ENCODE data around the gene RMDN2. TPM values are rescaled to one million over a fixed set of nuclear protein-coding genes. Genes with fewer than 3 reads are reported as not detected.

Gene RMDN2
- total RNA-seq, 2 donors from 2014 or later = 1.8 to 3.4 TPM

DNA sequence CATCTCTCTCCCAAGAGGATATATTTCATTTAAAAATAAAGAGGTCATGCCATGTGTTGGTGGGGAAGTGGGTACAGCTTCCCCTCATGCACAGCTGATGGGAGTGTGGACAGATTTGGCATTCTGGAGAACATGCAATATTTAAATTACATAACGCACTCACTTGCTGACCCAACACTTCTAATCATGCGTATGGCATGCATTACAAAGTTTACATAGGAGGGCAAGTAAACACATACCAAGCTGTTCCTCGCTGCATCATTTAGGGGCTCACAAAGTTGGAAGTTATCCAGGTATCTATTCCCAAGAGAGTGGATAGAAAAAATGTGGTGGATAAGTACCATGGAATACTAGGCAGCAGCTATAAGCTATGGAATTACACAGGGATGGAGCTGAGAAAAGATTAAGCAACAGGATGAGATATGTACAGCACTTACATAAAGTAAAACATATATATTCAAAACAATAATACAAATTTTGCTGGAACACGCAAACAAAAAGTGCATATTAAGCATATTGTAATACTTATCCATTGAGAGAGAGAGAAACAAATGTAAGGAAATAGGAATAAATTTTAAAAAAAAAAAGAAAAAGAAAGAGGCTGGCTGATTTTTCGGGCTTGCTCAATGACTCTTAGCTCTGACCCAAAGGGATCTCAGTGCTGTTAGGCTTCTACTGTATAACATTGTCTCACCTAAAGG, 139.9 kb downstream of the RMDN2 start:
- no peaks in the 10 kb centered on the region for H3K9me3 ChIP-seq (ENCODE audit: control insufficient read depth, low read length, poor library complexity, severe bottlenecking)
- H3K27ac Mint-ChIP-seq = no peak overlapping the region
- no peaks in the 10 kb centered on the region for H3K36me3 Mint-ChIP-seq (ENCODE audit: low read depth)
- DNase-seq (no peak), ATAC-seq (no peak)
- no peak overlapping the region for H3K4me3 Mint-ChIP-seq
- peaks cover 6% of the 10 kb centered on the region for H3K27me3 Mint-ChIP-seq
- H3K4me1 Mint-ChIP-seq = no peaks in the 10 kb centered on the region

DNA sequence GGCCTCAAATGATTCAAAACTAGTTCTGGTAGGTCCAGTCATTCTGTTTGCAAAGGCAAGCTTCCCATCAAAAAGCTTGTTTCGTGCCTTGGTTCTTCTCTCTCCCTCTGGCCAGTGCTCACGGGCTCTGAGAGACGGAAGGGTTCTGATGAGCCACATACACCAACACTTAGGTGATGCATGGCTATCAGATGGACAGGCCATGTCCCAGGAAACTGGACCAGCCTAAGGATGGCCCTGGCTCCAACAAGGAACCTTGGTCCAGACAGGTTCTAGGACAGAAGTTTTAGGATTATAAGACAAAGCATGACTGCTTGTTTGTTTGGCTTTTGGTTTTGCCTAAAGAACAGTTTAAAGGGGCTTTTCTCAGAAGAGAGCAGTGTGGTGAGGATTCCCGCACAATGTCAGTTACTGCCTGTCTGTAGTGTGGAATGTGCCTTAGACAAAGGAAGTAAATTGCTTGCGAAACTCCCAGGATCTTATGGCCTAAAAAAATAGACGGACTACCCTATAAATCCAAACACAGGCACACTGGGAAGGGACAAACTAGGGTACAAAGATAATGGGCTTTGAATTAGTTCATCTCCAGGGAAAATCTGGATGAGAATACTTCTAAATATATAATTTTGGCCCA, 140.5 kb downstream of the RMDN2 start:
- Mint-ChIP-seq H3K27ac (no peak overlapping the region), H3K4me3 (no peak overlapping the region), H3K27me3 (peaks cover 10% of the 10 kb centered on the region), H3K4me1 (no peaks in the 10 kb centered on the region), H3K36me3 (ENCODE audit: low read depth) (no peaks in the 10 kb centered on the region)
- H3K9me3 ChIP-seq (ENCODE audit: control insufficient read depth, low read length, poor library complexity, severe bottlenecking) = no peaks in the 10 kb centered on the region
- DNase-seq (no peak), ATAC-seq (no peak)

DNA sequence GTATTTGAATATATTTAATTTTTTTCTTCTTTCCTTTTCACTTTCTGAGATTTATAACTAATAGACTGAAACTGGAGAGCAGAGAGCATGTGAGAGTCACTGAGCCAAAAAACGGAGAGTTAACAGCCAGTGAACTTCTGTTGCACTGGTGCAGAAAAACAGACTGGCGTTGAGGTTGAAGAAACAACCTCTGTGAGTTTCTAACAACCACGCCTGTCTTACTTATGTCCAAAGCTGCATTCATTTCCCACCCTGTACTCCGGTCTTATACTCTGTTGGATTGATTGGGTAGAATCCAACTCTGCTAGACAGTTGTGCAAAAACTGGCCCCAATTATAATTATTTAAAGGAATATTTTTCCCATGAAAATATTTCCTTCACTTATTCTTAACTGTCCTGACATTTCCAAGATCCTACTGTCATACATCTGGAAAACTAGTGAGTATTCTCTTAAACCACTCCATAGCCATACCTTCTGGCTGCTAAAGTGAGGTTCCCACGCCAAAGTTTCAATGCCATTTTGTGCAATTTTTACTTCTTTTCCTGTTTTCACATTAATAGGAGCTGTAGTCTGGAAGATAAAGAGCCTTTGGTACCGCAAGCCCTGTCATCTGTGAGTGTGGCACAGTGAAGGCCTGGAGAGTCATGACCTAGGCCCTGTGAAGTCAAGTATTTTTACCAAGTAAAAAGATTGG, 141.5 kb downstream of the RMDN2 start:
- H3K36me3 Mint-ChIP-seq (ENCODE audit: low read depth) = no peaks in the 10 kb centered on the region
- H3K27me3 Mint-ChIP-seq = peaks cover 16% of the 10 kb centered on the region
- ATAC-seq = no peak

More for the DNA sequence above, 141.5 kb downstream of the RMDN2 start:
- Mint-ChIP-seq H3K4me3 (no peak overlapping the region), H3K27ac (no peak overlapping the region), H3K4me1 (no peaks in the 10 kb centered on the region)
- H3K9me3 ChIP-seq (ENCODE audit: control insufficient read depth, low read length, poor library complexity, severe bottlenecking) = no peaks in the 10 kb centered on the region
- DNase-seq = no peak

Other genes starting within 250 kb of the RMDN2 start
- 1 to 10 TPM in 1 of 2 donors, under 1 TPM in 1; 0.44 to 1.4 TPM for gene CYP1B1, start 150.9 kb downstream of the RMDN2 start, total RNA-seq

Measured in T-helper 17 cell (primary cell).